ENCODE results near the gene IFI6.
"Not testable (repeated sequence)": the region's sequence is repeated elsewhere in the genome, so short reads cannot be mapped to it uniquely, and the experiment has no call there.

Gene IFI6

DNA sequence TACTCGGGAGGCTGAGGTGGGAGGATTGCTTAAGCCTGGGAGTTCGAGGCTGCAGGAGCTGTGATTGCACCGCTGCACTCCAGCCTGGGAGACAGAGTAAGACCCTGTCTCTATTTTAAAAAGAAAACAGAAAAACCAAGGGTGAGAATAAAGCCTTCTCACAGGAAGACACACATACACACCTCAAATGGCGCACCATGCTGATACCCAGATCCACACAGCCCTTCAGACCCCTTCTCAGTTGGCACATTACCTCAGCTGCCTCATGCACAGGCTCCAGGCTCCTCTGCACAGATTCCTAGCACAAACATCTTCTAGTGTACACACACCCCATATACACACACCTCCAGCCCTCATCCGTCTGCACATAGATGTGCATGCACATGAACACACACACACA is 44.9 kb downstream of the IFI6 start:
- no peak for DNase-seq (ENCODE audit: low read depth)

DNA sequence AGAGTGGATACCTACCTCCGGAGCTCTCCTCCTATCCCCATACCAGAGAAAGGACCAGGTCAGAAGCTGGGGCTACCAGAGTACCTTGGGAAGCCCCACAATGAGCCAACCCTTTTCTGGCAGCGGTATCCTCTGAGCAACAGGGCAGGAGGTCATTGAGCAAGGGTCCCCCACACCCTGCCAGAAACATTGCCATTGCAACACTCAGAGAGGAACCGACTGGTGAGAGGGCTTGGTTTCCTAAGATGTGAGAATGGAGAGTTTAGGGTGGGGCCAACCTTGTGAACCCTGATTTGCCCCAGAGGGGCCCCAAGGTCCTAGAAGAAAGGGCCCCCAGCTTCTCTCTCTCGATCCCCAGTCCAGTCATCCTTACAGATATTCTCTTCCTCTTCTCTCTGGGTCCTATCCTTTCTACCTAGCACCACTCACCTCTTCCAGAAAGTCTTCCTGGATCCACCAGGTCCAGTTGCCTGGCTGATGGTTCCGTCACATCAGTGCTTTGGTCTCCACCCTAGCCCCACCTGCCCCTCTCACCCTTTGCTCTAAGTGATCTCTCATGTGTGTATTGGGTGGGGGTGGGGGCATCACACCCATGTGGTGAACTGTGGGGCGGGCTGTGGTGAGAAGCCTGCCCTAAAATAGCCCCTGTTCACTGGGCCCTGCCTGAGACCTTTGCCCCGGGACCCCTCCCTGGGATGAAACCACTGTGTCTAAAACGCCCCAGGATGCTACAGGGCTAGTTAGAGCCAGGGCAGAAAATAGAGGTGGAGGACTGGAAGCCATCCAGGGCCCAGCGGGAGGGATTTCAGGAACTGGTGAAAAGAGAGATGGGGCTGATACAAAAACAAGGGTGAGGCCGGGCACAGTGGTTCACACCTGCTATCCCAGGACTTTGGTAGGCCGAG is 45.7 kb downstream of the IFI6 start:
- DNase-seq (ENCODE audit: low read depth): no peak

DNA sequence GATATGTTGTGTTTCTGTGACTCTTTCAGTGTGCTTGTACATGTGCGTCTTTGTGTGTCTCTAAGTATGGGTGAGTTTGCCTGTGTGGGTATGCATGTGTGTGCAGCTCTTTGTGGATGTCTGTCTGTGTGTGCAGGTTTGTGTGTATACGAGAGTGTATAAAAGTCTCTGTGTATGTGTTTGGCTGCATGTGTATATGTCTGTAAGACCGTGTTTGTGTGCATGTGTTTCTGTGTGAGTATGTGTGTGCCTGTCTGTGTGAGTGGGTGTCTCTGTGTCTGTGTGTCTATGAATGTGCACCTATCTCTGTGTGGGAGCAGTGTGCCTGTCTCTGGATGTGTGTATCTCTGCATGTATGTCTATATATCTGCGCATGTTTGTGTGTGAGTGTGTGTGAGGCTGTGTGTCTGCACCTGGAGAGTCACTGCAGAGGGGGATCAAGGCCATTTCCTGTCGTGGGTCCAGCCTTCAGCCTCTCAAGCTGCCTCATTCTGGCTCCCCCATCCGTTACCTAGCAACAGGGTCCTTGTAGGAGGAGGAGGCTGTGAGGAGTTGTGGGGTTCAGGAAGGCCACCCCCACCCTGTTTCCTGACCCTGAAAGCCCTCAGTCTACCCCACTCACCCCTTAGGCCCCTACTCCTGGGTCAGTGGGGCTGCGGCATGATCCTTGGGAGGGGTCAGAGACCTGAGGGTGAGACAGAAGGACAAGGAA is 47.4 kb downstream of the IFI6 start:
- DNase-seq (ENCODE audit: low read depth): no peak

DNA sequence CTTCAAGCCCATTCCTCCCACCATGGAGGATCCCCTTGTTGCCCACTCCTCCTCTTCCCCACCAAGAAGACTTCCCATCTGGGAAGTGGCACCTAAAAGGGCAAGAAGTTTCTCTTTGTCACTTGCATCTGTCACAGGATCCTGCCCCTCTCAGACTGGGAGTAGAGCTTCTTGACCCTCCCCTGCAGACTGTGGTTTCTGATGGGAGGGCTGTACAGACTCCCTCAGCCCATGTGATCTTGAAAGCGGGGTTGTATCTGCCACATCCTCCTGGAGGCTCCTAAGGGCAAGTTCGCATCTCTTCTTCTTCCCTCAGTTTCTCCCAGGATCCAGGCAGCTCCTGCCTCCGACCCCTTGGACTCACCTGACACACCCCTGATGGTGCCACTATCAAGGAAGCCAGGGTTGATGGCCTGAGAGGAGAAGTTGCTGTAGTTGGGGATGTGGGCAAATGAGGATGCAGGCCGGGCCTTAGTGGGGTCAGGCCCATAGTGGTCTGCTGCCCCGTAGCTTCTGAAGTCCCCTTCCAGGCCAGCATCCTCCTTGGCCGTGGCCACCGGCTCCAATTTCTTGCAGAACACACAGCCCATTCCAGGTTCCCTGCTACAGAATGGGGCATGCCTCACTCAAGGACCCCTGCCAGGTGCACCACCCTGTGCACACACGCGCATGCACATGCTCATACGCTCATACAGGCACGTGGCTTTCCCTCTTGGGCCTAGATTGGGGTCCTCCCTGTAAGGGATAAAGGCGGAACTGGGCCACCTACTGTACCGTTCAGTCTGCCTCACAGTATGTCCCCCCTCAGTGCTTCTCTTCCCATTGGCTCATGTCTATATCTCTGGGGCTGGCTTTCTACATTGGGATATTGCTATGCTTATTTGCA is 48.4 kb downstream of the IFI6 start:
- no peak for DNase-seq (ENCODE audit: low read depth)

- DNase-seq (ENCODE audit: low read depth): no peak
These were observed 49.2 kb downstream of the IFI6 start for GRCh38 chr1:27622828-27623227.

DNA sequence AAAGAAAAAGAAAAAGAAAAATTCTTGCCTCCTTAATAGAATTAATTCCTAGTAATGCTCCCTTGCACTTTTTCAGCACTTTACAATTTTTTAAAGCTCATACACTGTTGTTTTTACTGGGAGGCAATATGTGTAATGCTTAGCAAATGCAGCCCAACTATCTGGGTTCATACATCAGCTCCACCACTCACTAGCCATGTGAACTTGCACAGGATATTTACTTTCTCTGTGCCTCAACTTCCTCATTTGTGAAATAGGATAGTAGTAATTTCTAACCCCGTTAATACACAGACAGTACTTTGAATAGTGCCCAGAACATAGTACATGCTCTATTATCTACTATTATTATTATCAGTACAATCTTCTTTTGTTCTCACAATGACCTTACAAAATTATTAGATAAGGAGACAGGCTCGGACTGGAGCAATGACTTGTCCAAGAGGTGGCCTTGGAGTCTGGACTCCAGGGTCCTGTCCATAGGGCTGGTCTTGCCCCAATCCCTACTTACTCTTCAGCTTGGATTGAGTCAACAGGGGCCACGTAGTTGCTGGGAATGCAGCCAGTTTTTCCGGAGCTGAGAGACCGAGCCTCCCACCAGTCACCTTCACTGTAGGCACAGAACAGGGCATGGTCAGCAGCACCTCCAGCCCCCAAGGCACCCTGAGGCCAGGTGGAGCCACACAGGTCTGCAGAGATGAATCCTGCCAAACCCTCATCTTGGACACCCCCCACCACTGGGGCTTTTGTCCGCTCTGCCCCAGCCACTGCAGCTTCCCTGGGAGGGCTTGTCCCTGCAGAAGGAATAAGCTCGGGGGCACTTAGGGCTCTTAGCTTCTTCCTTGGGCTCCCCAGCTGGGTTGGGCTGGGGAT is 50.7 kb downstream of the IFI6 start:
- DNase-seq (ENCODE audit: low read depth): no peak

- DNase-seq (ENCODE audit: low read depth): not testable (repeated sequence)
These were observed 52.1 kb downstream of the IFI6 start for GRCh38 chr1:27619782-27620438.

DNA sequence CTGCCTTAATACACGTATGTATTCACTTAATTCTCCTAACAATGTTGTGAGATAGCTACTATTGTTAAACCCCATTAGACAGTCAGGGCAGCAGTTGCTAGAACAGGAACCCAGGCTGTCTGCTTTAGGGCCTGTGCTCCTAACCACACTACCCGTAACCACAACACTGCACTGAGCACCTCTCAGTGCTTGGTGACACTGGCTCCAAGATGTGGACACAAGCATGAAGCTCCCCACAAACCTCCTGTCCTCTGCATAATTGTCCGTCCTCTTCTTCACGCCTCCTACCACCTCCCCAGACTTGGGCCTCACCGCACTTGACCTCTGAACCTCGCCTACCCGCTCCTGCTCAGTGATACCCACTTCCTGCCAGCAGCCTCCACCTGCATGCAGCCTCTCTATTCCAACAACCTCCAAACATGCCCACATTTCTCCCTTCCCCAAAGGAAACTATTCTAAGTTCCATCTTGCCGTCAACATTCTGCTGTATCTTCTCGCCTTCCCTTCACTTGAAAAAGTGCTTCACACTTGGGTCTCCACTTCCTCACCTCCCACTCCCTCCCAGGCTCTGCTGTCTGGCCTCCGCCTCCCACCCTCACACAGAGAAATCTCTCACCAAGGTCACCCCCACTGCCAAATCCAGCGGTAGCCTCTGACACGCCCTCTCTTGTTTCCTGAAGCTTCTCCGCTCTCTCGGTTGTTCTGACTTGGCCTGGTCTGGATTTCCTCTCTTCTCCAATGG is 53.5 kb downstream of the IFI6 start:
- DNase-seq (ENCODE audit: low read depth): no peak

- no peak for DNase-seq (ENCODE audit: low read depth)
These were observed 54.6 kb downstream of the IFI6 start for GRCh38 chr1:27617420-27617819.

- DNase-seq (ENCODE audit: low read depth): no peak
These were observed 55.6 kb downstream of the IFI6 start for GRCh38 chr1:27616441-27616840.
